GM18526 (cell line): ENCODE results near the gene LIF.

ENCODE experiments used
- POLR2A ChIP-seq: IDR thresholded peaks from 3 replicates; pipeline ENCODE4 v1.6.1; 2011; ENCODE audit not compliant: insufficient read length; ENCODE audit errors: extremely low read depth

The LIF gene

GRCh38 chr22:30217698-30218560 is 28.6 kb downstream of the LIF start:
- TF ChIP-seq POLR2A, result no peak

GRCh38 chr22:30216710-30217109 is 29.8 kb downstream of the LIF start:
- TF ChIP-seq POLR2A, result no peak

- no peak for TF ChIP-seq POLR2A
Measured at GRCh38 chr22:30214703-30215407, 31.7 kb downstream of the LIF start.

- no peak for TF ChIP-seq POLR2A
Measured at GRCh38 chr22:30212996-30213441, 33.5 kb downstream of the LIF start.

- no peak for TF ChIP-seq POLR2A
Measured at GRCh38 chr22:30212363-30212995, 34.1 kb downstream of the LIF start.

GRCh38 chr22:30211124-30211820 is 35.3 kb downstream of the LIF start:
- TF ChIP-seq POLR2A, result no peak

- no peak for TF ChIP-seq POLR2A
Measured at GRCh38 chr22:30210235-30210909, 36.2 kb downstream of the LIF start.

GRCh38 chr22:30209642-30210041 is 36.9 kb downstream of the LIF start:
- TF ChIP-seq POLR2A, result no peak

GRCh38 chr22:30208631-30209603 is 37.6 kb downstream of the LIF start:
- TF ChIP-seq POLR2A, result no peak

GRCh38 chr22:30206944-30207343 is 39.6 kb downstream of the LIF start:
- TF ChIP-seq POLR2A, result no peak

GRCh38 chr22:30205281-30206115 is 41.1 kb downstream of the LIF start:
- TF ChIP-seq POLR2A, result no peak

GRCh38 chr22:30204742-30205111 is 41.8 kb downstream of the LIF start:
- TF ChIP-seq POLR2A, result no peak

GRCh38 chr22:30204015-30204741 is 42.4 kb downstream of the LIF start:
- TF ChIP-seq POLR2A, result no peak
